GDM1 (cell line): ENCODE results near the gene USH2A.
"Not testable (repeated sequence)": the region's sequence is repeated elsewhere in the genome, so short reads cannot be mapped to it uniquely, and the experiment has no call there.

ENCODE experiments used
- DNase-seq: peaks from one replicate; lab custom pipeline; 2025; lab: John Stamatoyannopoulos, UW

The USH2A gene

DNA sequence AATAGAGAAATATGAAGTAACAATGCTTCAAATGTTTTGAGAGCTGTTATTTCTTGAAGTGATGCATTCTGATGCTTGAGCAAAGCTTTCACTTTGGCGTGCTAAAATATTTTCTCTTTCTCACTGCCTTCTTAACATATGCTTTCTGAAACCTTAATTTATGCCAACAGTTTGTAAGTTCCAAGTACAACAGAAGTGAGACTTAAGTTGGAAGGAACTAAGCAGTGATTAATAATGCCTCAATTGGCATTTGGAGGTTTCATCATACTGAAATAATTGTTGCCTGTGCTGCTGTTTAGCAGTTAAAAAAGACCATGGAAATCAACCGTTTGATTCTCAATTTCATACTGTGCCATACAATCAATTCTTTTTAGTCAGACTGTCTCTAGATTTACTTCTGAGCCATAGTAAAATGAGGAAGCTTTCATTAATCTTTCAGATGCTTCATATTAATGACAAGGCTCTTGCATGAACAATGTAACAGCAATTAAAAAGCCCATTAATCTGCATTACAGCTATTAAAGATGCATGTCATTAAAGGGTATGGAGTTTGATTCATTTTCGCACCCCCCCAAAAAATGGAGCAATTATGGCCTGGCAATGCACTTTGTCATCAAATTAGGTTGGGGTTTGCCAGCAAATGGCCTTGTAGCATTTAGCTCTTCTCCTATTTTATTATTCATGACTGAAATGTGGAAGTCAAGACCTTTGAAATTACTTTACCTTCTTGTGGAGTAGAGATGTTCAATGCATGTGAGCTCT is 375.3 kb downstream of the USH2A start:
- no peak for DNase-seq

DNA sequence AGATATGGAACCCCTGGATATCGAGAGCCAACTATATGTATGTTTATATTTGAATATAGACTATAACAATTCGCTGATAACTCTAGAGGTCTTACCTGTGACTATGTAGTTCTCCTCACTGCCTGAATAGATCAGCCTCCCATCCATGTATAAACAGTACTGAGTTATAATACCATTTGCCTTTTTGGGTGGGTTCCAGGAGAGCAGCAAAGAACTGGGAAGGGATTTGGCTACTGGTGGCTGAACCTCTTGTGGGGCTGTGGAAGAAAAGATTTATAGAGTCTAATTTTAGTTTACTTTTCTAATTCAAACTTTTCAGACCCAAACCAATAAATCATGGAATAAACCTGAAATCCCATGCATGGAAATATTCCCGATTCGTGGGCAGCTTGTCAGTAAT is 376.9 kb downstream of the USH2A start:
- DNase-seq = no peak

DNA sequence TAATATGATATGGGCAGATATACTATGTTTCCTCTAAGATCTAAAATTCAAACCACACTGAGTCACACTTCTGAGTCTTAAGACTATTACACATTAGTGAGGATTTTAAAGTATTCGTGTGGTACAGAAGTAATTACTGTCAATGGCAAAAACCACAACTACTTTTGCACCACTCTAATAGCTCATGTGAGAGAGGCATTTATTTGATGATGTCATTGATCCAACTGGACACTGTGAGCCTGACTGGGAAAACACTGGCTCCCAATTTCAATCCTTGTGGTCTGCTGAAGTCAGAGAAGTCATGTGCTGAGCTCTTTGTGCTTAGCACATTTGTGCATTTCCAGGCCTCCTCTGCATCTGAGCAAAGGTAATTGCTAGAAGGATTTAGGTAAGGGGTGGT is 377.8 kb downstream of the USH2A start:
- no peak for DNase-seq

DNA sequence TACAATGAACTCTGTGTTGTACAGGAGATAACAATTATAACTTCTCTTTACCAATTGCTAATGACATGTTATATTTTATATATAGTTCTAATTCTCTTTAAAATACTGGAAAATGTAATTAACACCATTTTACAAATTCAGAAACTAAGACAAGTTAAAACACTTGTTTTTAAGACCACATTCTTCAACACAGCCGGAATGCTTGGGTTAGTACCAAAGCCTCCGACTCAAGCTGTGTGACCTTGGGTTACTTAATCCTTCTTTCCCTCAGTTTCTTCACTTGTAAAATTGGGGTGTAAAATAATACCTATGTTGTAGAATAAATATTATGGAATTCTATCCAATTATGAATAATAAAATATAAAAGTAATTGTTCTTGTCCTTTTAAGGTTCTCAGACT is 378.7 kb downstream of the USH2A start:
- no peak for DNase-seq

DNA sequence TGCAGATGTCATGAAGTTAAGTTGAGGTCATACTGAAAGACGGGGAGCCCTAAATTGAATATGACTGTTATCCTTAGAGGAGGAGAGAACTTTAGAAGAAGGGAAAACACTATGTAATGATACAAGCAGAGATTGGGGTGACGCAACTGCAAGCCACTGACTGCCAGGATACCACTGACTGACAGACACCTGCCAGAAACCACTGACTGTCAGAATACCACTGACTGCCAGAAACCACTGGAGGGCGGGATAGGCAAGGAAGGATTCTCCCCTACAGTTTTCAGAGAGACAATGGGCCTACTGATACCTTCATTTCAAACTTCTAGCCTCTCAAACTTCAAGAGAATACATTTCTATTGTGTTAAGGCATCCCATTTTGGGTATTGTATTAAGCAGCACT is 388.7 kb downstream of the USH2A start:
- no peak for DNase-seq

DNA sequence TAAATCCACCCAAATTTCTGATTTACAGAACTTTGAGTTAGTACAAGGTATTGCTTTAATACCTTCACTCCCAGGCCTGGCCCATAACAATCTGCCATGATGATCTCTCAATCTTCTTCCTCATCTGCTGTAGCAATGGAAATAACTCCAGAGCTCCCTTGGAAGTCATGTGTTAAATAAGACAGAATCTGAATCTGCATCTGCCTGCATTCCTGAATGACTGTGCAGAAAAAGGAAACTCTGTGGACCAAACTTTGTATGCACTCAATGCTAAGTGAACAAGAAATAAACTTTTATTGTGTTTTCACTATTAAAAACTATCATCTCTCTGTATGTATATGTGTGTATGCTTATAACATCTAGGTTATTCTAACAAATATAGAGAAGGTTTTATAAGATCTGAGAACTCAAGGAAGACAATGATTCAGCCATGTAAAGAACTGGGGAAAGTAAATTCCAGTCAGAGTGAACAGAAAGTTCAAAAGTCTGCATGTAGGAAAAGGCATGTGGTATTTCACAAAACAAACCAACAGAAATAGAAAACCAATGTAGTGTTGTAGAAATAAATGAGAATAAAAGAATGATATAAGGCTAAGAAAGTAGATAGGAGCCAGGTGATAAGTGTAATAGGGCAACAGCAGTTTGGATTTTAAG is 390.2 kb downstream of the USH2A start:
- no peak for DNase-seq

DNA sequence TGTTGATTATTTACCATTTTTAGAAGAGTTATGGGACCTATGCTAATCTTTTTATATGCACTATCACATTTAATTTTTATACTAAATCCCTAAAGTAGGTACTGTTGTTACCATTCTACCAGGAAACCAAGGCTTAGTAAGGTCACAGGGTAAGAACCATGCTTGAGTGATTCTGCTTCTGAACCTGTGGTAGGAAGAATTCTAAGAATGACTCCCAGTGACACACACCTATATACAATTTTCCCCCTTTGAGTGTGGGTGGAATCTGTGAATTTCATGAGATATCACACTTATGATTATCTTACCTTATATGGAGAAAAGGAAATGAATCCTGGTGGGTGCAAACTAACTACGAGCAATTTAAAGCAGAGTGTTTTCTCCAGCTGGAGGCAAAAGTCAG is 391.0 kb downstream of the USH2A start:
- no peak for DNase-seq

DNA sequence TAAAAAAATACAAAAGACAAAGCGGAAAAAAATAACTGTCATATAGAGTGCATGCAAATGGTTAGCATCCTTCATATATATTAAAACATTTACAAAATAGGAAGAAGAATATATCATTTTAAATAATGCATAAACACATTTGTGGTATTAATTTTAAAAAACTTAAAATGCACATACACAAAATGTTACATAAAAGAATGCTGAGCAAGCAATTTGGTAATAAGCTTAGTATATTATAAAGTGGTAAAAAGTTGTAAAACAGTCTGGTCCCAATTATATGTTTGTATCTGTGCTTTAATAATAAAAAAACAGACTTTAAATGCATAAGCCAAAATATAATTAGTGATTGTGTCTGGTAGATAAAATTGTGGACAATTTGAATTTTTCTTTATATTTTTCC is 394.6 kb downstream of the USH2A start:
- DNase-seq = no peak

DNA sequence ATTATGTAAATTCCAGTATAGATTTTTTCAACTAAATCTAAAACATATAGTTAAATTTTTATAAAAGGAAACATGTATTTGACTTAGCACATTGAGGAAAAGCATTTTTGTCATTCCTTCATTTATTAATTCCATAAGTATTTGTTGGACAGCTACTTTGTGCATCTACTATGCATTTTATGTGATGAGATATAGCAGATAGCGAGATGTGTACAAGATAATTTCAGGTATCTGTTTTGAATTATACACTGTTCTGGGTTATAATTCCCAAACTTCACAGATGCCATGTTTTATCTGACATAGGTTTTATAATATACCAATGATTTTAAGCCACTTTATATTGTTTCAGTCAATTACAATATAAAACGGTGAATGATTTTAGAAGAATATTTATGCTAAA is 398.7 kb downstream of the USH2A start:
- DNase-seq = no peak

DNA sequence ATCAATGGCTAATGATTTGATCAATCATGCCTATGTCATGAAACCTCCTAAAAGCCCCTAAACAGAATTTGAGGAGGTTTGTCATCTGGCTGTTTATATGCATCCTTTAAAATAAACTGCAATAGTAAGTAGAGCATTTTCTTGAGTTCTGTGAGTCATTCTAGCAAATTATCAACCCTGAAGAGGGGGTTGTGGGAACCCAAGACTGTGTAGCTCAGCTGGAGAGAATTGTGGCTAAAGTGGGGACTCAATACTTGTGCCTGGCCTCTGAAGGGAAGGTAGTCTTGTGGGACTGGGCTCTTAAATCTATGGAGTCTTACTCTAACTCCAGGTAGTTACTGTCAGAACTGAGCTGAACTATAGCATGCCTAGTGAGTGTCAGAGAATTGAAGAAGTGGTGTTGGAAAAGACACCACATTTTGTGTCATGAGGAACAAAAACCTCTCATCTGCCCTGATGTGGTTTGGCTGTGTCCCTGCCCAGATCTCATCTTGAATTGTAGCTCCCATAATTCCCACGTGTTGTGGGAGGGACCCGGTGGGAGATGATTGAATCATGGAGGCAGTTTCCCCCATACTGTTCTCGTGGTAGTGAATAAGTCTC is 402.4 kb downstream of the USH2A start:
- DNase-seq = no peak

DNA sequence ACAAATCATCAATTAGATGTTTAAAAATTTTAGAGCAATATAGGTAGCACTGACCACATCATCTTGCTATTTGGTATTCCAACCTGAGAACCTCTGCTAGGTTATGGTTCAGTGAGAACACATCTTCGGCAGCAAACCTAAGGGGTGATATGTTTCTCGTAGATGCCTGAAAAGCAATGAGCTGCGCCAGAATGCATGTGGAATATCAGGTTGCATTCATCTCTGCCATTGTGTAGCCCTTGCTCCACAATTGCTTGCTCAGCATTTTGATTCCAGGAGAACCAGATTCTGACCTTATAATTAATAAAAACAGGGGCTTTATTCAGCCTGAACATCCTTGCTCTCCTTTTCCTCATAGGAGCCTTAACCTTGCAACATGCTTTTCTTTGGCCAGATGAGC is 408.1 kb downstream of the USH2A start:
- DNase-seq = no peak

DNA sequence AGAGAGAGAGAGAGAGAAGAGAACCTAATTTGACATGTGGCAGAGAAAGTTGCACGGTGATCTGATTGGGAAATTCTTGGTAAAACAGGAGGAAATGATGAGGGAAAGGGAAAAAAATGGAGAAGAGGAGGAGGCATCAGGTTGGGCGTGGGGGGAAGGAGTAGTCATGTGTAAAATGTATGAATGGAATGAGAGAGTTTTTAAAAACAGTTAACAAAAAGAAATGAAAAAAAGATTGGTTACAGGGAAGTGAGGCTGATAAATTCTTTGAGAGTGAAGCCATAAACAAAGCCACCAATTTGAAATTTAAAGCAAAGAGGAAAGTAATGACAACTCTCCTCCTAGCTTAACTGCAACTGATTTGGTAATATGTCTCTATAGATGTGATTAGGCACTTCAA is 409.2 kb downstream of the USH2A start:
- no peak for DNase-seq

DNA sequence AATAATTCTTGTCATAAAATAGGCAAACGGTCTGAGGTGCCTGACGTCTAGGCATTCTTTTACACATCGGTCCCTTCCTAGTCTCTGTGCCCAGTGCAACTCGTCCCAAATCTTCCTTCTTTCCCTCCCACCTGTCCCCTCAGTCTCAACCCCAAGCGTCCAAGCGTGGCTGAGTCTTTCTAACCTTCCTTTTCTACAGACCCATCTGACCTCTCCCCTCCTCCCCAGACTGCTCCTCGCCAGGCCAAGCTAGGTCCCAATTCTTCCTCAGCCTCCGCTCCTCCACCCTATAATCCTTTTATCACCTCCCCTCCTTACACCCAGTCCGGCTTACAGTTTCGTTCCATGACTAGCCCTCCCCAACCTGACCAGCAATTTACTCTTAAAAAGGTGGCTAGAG is 413.8 kb downstream of the USH2A start:
- DNase-seq = not testable (repeated sequence)

DNA sequence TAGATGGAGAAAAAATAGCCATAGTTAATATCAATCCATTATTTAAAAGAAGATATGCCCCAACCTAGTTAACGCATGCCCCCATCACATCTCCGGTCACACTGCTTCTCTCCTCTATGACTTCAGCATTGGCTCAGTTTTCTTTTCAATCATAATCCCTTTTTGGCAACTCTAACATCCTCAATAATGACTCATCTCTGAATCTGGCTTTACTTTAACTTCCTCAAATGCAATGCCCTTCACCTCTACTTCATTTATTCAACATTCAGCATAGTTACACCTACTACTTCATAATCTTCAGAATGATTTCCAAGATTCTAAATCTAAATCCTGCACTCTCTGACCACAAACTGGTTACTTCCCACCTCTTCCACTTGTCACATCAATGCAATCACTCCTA is 417.3 kb downstream of the USH2A start:
- no peak for DNase-seq

DNA sequence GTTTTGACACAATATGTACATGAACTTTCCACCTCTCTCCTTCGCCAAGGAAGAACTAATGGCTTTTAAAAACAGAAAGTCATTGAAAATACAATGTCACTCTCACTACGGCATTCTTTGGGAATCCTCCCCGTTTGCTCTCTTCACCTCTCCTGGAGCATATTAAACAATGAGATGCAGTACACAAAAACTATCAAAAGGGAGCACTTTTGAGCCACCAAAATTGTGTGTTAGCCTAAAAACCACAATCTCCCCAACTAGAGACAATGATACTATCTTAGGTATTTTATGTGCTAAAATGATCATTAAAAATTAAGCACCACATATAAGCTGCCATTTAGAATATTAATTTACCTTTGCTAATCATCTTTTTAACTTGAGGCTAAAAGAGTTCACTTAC is 430.6 kb downstream of the USH2A start:
- no peak for DNase-seq

DNA sequence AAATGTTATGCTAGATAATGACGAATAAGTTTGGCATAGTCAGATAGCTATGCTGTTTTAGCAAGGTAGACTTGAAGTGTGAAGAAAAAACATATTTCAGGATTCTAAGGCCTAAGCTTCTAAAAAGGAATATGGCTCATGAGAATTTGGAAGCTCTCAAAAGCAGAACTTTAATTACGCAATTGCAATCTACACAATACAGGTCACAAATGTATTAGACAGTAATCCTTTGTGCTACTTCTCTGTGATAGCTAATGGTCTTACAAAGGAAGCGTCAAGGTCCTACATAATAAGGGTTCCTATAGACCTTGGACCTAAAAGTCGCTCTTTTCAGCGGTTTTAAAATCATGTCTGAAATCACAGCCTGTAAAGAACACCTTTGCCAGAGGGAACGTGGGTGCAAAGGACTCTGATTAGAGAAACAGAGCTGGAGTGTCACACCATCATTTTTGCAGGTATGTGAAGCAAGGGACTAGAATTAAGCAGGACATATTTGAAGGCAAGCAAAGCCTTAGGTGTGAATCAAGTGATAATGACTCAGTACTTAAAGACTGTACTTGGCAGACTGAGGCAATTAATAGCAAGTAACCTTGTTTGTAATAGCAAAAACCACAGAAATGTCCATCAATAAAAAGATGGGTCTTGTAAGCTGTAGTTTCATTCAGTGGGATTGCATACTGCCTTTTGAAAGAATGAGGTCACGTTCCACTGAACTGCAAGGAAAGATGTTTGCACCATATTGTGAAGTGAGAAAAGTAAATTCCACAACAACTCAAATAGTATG is 436.0 kb downstream of the USH2A start:
- no peak for DNase-seq

DNA sequence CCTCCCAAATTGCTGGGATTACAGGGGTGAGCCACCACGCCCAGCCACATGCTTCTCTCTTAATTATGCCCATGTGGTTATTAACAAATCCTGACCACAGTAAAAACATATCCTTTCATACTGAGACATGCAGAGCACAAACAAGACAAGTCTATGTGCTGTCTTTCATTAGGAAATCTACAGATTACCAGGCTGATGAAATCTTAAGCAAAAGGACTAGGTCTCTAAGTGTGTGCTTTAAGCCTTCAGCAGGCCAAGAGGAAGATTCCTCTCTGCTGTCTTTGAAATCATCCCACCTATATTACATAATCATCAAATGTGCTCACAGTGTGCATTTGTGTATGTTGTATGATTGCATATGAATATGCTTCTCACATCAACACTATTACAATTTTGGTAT is 436.8 kb downstream of the USH2A start:
- no peak for DNase-seq

DNA sequence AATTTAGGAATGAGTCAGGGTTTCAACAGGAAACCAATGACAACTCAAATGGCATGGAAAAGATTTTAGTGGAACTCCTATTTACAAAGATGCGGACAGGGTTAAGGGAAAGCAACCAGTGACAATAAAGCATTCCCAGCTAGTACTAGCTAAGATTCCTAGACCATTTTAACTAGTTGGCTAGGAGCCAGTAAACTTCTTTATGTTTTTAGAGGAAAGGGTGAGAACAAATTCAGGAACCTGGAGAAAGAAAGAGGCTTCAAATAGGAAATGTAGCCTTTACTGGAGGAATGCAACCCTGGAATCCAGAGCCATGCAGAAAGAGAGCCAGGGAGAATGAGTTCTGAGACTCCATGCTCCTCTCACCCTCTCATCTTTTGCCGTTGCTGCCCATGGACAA is 439.6 kb downstream of the USH2A start:
- no peak for DNase-seq

DNA sequence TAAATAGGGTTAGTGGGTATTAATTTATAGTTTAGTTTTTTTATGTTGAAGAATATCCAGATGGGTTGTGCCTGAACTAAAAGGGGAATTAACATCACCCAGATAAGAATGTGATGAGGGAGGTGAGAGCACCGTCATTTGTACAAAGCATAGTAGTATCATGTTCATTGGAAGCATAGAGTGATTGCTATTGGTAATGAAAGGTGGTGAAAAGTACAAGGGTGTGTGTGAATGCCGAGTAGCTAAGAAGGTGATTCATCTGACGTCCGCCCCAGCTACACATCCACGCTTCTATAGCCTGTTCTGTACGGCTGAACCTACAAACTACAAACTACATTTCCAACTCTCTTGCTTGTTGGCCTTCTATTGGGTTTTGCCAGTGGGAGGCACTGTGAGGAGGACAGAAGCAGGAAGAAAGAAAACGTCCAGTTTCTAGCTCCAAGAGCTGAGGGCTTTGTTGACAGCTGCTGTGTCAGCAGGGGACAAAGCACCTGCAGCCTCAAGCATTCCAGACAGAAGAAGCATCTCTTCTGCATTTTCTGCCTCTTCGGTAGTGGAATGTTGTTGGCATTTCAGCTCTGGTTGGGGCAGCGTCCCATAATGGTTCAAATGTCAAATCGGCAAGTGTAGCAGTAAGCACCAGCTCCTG is 451.3 kb downstream of the USH2A start:
- DNase-seq = no peak

DNA sequence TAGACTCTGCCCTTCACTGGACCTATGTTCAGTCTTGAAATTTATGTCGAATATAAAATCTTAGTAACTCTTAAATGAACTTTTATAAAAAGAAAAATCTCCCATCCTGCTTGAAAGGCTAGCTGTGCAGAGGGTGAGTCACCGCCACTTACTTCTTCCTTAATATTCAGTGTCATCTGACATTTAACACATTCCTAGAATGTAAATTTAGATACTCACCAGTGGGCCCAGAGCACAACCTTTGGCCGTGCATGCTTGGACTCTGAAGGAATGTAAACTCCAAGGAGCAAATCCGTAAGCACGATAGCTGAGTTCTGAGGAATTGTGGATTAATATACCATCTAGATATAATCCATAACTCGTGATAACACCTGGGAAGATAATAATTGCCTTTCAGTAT is 452.8 kb downstream of the USH2A start:
- no peak for DNase-seq

DNA sequence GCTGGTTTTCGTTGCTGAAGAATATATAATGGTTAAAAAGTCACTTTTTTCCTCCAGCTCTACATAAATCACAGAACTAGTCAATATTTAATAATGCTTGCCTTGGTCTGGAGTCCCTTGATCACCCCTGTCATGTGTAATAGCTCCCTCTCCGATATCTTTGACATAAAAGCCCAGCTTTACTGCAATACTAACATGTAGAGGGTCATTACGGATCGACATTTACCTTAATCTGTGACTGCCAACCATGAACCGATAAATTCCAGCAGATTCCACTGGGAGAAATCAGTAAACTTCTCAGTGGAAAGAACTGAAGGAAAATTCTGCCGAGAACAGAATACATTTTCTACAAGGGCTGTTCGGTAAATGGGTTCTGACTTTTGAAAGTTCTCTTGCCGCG is 459.6 kb downstream of the USH2A start:
- no peak for DNase-seq

DNA sequence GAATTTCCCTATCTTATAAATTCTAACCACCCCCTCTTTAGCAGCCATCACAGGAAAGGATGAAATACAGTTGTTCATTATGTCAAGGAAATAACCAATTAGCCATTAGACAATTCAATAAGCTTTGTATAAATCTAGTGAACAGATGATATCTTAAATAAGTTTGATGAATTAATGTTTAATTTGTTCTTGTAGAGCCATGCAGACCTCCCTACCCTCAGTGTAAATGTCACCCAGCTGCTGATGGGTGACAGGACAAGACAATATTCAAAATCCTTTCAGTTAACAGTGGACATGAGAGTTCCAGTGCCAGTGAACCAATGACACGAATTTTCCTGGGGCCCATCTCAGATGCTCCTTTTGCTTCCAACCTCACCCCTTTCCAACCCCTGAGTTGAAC is 460.2 kb downstream of the USH2A start:
- no peak for DNase-seq
